ENCODE measurements around the gene RGS6.

The RGS6 gene

DNA sequence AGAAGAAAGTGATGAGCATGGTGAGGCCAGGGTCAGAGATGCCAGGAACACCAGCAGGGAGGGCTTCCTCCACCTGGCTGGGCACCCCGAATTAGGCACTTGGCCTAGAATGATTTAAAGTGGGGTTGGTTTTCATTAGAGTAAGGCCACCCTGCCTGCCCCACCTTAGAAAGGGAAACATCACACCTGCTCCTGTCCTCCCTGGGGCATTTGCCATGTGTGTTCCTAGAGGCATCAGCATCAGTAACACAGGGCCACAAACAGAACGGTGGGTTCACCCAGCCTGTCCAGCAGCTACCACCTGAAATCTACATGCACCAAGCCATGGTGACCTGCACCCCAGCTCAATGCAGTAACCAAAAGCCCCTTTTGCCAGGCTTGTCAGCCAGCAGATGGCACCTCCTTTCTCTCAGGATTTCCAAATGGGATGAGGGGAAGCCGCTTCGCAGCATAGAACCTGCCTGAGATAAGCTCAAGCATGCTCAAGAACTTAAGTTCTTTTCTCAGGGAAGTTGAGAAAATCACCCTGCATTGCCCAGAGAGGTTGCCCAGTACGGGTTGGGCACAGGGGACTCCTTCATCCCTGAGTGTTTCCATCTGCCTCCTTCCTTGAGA lies 622.9 kb downstream of the RGS6 start:
- ATAC-seq (no peak), DNase-seq (no peak)

GRCh38 chr14:72555609-72556000 lies 623.4 kb downstream of the RGS6 start:
- ATAC-seq: no peak
- no peak for DNase-seq

- DNase-seq (no peak), ATAC-seq (no peak)
Measured at GRCh38 chr14:72557671-72558070, 625.4 kb downstream of the RGS6 start.

- DNase-seq (no peak), ATAC-seq (no peak)
Measured at GRCh38 chr14:72558721-72559120, 626.5 kb downstream of the RGS6 start.

- no peak for DNase-seq
- ATAC-seq: no peak
Measured at GRCh38 chr14:72559202-72559601, 627.0 kb downstream of the RGS6 start.

DNA sequence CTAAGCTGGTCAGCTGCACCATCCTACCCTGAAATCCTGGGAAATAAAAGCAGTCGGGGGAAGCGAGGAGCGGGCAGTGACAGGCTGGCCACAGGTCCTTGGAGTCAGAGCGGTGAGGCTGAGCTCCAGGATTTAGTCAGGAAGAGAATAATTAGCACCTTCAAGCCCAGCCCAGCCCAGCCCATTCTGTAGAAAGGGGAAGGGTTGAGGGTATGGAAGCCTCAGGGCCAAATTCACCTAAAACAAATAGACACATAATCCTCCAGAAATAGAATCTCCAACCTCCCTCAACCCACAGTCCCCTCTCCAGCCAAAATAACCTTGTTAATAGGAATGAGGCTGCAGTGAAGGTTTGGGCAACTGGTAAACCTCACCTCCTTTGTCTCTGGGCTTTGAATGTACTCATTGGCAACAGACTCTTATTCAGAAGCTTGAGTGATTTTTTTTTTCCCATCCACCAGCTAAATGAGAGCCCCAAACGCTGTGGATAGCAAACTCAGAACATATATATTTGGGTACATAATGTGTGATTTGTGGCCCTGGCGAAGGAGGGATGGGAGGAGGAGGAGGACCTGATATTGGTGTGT lies 627.5 kb downstream of the RGS6 start:
- ATAC-seq: no peak
- no peak for DNase-seq

DNA sequence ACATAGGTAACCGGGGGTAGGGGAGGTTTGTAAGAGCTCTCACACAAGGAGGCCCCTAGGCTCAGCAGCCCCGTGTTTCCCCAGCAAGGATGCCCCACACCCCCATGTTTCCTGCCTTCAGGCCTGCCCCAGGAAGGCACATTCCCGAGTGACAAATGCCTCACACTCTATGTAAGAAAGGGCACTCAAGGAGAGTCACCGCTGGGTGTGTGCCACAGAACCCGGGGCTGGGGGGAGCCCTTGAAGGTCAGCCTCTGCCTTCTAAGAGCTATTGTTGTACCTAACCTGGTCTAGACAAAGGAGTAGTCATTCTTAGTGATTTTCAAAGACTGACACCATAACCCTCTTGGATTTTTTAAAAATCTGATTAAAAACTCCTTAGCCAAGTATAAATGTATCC lies 628.1 kb downstream of the RGS6 start:
- DNase-seq: no peak

GRCh38 chr14:72560889-72561493 lies 628.8 kb downstream of the RGS6 start:
- DNase-seq: no peak
- ATAC-seq: no peak

More for the DNA sequence above, 628.1 kb downstream of the RGS6 start:
- no peak for ATAC-seq

DNA sequence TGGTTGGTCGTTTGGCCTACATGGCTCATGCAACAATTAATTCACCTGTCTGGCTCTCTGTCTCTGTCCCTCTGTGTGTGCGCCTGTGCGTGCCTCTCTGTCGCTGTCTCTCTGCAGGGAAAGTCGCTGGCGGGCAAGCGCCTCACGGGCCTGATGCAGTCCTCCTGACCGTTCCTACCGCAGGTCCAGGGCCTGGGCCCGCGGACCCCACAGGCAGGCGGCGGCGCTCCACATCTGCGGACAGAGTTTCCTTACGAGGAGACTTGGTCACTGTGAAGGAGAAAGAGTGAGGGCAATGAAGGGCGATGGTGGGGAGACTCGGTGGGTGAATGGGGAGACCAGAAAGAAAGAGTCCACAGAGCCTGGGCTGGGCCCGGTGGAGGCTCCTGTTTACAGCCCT lies 630.1 kb downstream of the RGS6 start:
- ATAC-seq (no peak), DNase-seq (no peak)

DNA sequence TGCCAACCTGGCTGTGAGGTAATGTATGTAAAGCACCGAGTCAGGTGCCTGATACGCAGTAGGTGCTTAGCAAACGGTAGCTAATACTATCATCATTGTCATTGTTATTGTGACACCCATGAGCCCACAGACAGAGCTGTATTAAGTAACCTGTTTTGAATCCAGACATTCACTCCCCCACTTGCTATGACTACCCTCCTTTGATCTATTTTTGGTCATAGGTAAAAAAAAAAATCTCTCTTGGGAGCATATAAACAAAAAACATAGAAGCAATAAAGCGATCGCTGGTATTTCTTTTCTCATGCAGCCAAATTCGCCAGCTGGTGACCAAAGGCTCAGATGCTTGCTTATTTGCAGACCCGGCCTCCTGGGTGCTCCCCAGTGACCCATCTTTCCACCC lies 631.4 kb downstream of the RGS6 start:
- ATAC-seq (no peak), DNase-seq (no peak)

DNA sequence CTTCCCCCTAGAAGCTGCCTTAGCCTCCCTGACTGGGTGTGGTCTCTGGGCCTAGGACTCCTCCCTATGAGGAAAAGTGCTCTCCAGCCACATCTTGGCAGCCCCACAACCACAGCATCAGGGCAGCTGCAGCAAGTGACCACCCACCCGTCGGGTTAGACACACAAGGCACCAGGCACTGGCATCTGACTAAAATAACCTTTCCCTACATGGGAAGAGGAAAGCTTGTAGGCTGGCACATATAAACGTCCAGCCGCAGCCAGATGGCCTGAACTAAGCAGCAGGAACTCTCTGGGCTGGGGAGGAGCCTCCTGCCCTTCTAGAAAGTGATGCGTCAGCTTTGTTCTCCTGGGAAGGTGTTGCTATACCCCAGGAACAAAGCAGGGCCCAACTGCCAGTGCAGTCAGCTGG lies 632.9 kb downstream of the RGS6 start:
- no peak for DNase-seq
- ATAC-seq: no peak

DNA sequence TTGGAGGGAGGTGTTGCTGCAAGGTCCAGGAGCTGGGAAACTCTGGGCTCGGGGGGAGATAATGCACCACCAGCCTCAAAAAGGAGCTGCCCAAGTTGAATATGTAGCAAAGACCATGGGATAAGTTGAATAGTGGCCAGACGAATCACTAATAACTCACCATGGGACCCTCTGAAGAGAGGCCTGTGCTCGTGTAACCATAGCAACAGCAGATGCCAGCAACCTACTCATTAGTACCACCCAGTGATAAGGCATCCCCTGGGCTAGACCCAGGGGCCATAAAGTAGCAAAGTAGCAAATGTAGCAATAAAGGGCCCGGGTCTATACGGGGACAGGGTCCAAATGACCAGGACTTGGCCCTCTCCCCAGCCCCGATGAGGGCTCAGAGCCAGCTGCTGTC lies 633.7 kb downstream of the RGS6 start:
- ATAC-seq (no peak), DNase-seq (no peak)

GRCh38 chr14:72567226-72567625 lies 635.0 kb downstream of the RGS6 start:
- no peak for ATAC-seq
- DNase-seq: no peak

- ATAC-seq: no peak
- DNase-seq: no peak
Measured at GRCh38 chr14:72568296-72568992, 636.2 kb downstream of the RGS6 start.

DNA sequence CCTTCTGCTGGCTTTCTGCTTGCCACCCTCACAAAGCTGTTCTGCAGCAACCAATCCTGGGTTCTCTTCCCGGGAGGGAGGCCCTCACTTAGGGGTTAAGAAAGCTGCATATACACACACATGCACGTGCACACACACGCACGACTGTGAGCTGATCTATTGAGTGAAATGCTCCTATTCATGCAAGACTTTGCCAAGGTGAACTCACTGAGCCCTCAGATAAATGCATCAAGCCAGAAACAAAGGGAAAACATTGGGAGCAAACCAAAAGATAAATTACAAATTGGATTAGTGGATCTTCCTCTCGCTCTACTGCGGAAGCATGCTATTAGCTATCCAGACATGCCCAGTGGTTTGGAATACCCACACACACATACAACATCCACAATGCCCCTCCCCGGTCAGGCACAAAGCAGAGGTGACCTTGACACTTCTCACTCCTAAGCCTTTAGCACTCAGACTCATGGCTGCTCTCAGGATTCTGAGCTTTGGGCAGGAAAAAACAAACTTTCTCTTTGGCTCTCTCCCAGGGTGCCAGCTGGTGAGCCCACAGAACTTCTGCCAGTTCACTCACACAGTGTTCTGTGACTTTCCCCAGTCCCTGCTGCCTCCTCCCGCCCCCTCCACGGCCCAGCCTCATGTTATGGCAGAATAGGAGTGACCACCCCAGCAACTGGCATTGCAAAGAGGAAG lies 641.6 kb downstream of the RGS6 start:
- ATAC-seq (no peak), DNase-seq (no peak)

GRCh38 chr14:72574715-72575114 lies 642.5 kb downstream of the RGS6 start:
- DNase-seq (no peak), ATAC-seq (no peak)

GRCh38 chr14:72576258-72576657 lies 644.0 kb downstream of the RGS6 start:
- no peak for ATAC-seq
- no peak for DNase-seq

GRCh38 chr14:72577521-72577920 lies 645.3 kb downstream of the RGS6 start:
- ATAC-seq (no peak), DNase-seq (no peak)

DNA sequence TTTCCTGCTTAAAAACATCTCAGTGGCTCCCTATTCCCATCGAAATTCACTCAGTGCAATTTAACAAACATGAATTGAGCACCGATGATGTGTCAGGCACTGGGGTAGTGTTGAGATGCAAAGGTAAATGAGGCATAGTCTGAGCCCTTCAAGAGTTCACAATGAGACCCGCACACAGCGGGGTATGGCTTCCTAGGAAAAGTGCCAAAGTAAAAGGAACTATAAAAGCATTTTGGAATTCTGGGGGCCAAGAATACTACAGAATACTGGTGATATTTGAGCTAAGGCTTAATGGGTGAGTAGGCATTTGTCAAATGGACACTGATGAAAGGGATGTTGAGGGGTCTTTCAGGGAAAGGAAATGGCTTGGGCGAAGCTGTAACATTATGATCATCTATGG lies 646.3 kb downstream of the RGS6 start:
- DNase-seq: no peak
- no peak for ATAC-seq

GRCh38 chr14:72582582-72582981 lies 650.4 kb downstream of the RGS6 start:
- DNase-seq (no peak), ATAC-seq (peak; percentile 61)

- ATAC-seq: no peak
Measured at GRCh38 chr14:72583316-72584272, 651.4 kb downstream of the RGS6 start.

DNA sequence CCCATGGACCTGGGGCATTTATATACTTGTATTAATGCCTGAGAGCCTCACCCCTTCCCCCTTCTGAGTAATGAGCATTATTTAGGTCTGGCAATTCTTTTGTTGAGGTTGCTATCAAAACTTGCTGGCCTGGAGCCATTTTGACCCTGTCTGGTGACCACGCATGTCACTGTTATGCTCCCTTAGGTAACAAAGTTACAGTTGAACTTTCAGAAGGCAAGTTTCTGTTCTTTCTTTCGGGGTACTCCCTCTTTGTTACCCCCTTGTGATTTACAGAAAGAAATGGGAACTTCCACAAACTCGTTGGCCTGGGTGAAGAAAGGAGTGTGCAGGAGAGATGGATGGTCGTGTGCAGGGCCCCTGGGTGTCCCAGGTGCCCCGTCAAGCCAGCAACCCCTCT lies 656.3 kb downstream of the RGS6 start:
- ATAC-seq: no peak
- no peak for DNase-seq

More at GRCh38 chr14:72583316-72584272, 651.4 kb downstream of the RGS6 start:
- no peak for DNase-seq
